Lung (tissue), 12 donors: ENCODE results near the gene ZNF165. TPM values are rescaled to one million over a fixed set of nuclear protein-coding genes. Genes with fewer than 3 reads are reported as not detected.

Experiments
- ATAC-seq: fragments of 200-7000 bp; cut with Tn5 transposase; one replicate; pipeline ENCODE4 v1.9.1; 2020; ENCODE audit warnings: moderate number of reproducible peaks; ENCODE audit not compliant: insufficient read depth, low FRiP score
- DNase-seq, 3 donors: peaks; one replicate each; pipeline ENCODE4 v3.0.0-alpha.2; 2013 to 2017
- H3K27ac ChIP-seq, 2 donors: one replicate each; pipeline ENCODE4 v1.5.1; 2013; ENCODE audit warnings: mild to moderate bottlenecking in 2 of 2, moderate library complexity in 2 of 2, control low read depth in 1 of 2, inconsistent platforms in 1 of 2, low read depth in 1 of 2, low read length in 1 of 2
- H3K27me3 ChIP-seq, 3 donors: one replicate each; pipeline ENCODE4 v1.5.1; 2013; ENCODE audit warnings: low read length in 2 of 3; ENCODE audit not compliant: control insufficient read depth in 3 of 3, insufficient read depth in 3 of 3
- H3K36me3 ChIP-seq, 4 donors: one replicate each; pipeline ENCODE4 v1.5.1; 2013; ENCODE audit warnings: low read length in 4 of 4, mild to moderate bottlenecking in 1 of 4, moderate library complexity in 1 of 4; ENCODE audit not compliant: control insufficient read depth in 4 of 4, insufficient read depth in 4 of 4
- H3K4me1 ChIP-seq, 5 donors: one replicate each; pipeline ENCODE4 v1.5.1; 2013; ENCODE audit warnings: low read length in 5 of 5, mild to moderate bottlenecking in 2 of 5, moderate library complexity in 1 of 5; ENCODE audit not compliant: control insufficient read depth in 5 of 5, insufficient read depth in 5 of 5
- H3K4me3 ChIP-seq: one replicate; pipeline ENCODE4 v1.5.1; 2013; ENCODE audit warnings: mild to moderate bottlenecking, control low read depth, moderate library complexity
- H3K9ac ChIP-seq, 2 donors: one replicate each; pipeline ENCODE4 v1.5.1; 2013; ENCODE audit warnings: low read length in 2 of 2, control low read depth in 1 of 2; ENCODE audit not compliant: insufficient read depth in 1 of 2
- H3K9me3 ChIP-seq, 4 donors: one replicate each; pipeline ENCODE4 v1.5.1; 2013; ENCODE audit warnings: low read length in 3 of 4, mild to moderate bottlenecking in 1 of 4, moderate library complexity in 1 of 4; ENCODE audit not compliant: control insufficient read depth in 4 of 4, insufficient read depth in 3 of 4
- WGBS, 2 donors: extraction: QIAGEN DNeasy Blood & Tissue Kit; methylation state at CpG; one replicate each; pipeline ENCODE4 v1.1.7; 2013; 5-methylcytosine and 5-hydroxymethylcytosine counted together
- polyA plus RNA-seq, 2 donors: library from polyadenylated mRNA; stranded (reverse); fragments of 200-250 nt; gene quantifications; one replicate each; pipeline ENCODE4 v1.2.1, GENCODE V29; 2013
- total RNA-seq, 2 donors: library from RNA; depleted of rRNA in 1 of 2; stranded (reverse); fragments of >200 nt in 1 of 2; gene quantifications; one replicate each; pipeline ENCODE4 v1.2.1, GENCODE V29; 2014 to 2021
- TF ChIP-seq, protein P1 (sequence below): IDR thresholded peaks from 2 replicates; pipeline ENCODE4 v1.5.1; 2012; ENCODE audit warnings: mild to moderate bottlenecking; ENCODE audit errors: control extremely low read depth, extremely low read depth
- donor health status: control.
- donor health status: control.
- donor health status: Bipolar disorder and iron deficiency.
- donor health status: healthy.
- donor health status: DM: yes; HTN: yes; CAD: no.

Gene ZNF165
- total and polyA plus RNA-seq, 4 donors = 2.1 to 5.2 (median 3.3) TPM

- H3K9me3 ChIP-seq = no peaks in the 10 kb centered on the region
- peak overlapping the region; percentile 86 to 99 for H3K9ac ChIP-seq
- H3K27me3 ChIP-seq = no peaks in the 10 kb centered on the region
- WGBS, 2 donors = 0% methylated on average over 58 of the region's 58 CpGs
- DNase-seq (peak; percentile 94 to 98 (median 97)), ATAC-seq (peak; percentile 87)
- H3K4me1 ChIP-seq = peaks cover 0 to 24% (median 6%) of the 10 kb centered on the region in 5 donors
- H3K36me3 ChIP-seq = peaks cover 0 to 4% (median 2%) of the 10 kb centered on the region in 4 donors
- TF ChIP-seq, protein P1, sequence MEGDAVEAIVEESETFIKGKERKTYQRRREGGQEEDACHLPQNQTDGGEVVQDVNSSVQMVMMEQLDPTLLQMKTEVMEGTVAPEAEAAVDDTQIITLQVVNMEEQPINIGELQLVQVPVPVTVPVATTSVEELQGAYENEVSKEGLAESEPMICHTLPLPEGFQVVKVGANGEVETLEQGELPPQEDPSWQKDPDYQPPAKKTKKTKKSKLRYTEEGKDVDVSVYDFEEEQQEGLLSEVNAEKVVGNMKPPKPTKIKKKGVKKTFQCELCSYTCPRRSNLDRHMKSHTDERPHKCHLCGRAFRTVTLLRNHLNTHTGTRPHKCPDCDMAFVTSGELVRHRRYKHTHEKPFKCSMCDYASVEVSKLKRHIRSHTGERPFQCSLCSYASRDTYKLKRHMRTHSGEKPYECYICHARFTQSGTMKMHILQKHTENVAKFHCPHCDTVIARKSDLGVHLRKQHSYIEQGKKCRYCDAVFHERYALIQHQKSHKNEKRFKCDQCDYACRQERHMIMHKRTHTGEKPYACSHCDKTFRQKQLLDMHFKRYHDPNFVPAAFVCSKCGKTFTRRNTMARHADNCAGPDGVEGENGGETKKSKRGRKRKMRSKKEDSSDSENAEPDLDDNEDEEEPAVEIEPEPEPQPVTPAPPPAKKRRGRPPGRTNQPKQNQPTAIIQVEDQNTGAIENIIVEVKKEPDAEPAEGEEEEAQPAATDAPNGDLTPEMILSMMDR = no peak
- peak overlapping the region; percentile 81 for H3K4me3 ChIP-seq
- peak overlapping the region; percentile 95 to 97 for H3K27ac ChIP-seq
These were observed 56.5 kb downstream of the ZNF165 start for GRCh38 chr6:28136585-28137504.

GRCh38 chr6:28137505-28137981, 57.2 kb downstream of the ZNF165 start:
- peak; percentile 8 for ATAC-seq
- peak in 1 of 3 donors; percentile 50 for DNase-seq
- peaks cover 0 to 4% (median 2%) of the 10 kb centered on the region in 4 donors for H3K36me3 ChIP-seq
- 1% methylated on average over 6 of the region's 6 CpGs for WGBS, 2 donors
- peak overlapping the region; percentile 81 for H3K4me3 ChIP-seq
- peak overlapping the region; percentile 95 to 97 for H3K27ac ChIP-seq
- no peaks in the 10 kb centered on the region for H3K9me3 ChIP-seq
- H3K27me3 ChIP-seq = no peaks in the 10 kb centered on the region
- TF ChIP-seq, protein P1 = no peak
- H3K4me1 ChIP-seq = peaks cover 0 to 27% (median 6%) of the 10 kb centered on the region in 5 donors
- peak overlapping the region; percentile 86 to 99 for H3K9ac ChIP-seq

Other genes starting within 250 kb of the ZNF165 start
- not detected for gene OR2B2, start 168.2 kb upstream of the ZNF165 start, total RNA-seq
- not detected for gene OR2B2, start 168.2 kb upstream of the ZNF165 start, polyA plus RNA-seq
- not detected for gene OR2B6, start 123.3 kb upstream of the ZNF165 start, total RNA-seq
- not detected for gene OR2B6, start 123.3 kb upstream of the ZNF165 start, polyA plus RNA-seq
- gene ZSCAN16, start 44.0 kb downstream of the ZNF165 start, total RNA-seq = 1 to 10 TPM; 5.0 to 7.1 TPM
- gene ZSCAN16, start 44.0 kb downstream of the ZNF165 start, polyA plus RNA-seq = 10 to 100 TPM in 1 of 2 donors, 1 to 10 TPM in 1; 4.5 to 10.2 TPM
- 10 to 100 TPM; 13.6 to 40.5 TPM for gene ZKSCAN8, start 61.3 kb downstream of the ZNF165 start, total RNA-seq
- 1 to 10 TPM; 3.8 to 3.9 TPM for gene ZKSCAN8, start 61.3 kb downstream of the ZNF165 start, polyA plus RNA-seq
- 10 to 100 TPM in 1 of 2 donors, 1 to 10 TPM in 1; 9.4 to 16.8 TPM for gene ZSCAN9, start 144.7 kb downstream of the ZNF165 start, total RNA-seq
- gene ZSCAN9, start 144.7 kb downstream of the ZNF165 start, polyA plus RNA-seq = 1 to 10 TPM; 7.2 to 8.9 TPM
- 1 to 10 TPM; 5.8 to 8.2 TPM for gene ZKSCAN4, start 171.7 kb downstream of the ZNF165 start, total RNA-seq
- 1 to 10 TPM; 2.3 to 2.6 TPM for gene ZKSCAN4, start 171.7 kb downstream of the ZNF165 start, polyA plus RNA-seq
- gene NKAPL, start 178.7 kb downstream of the ZNF165 start, total RNA-seq = 1 to 10 TPM in 1 of 2 donors, under 1 TPM in 1; 0.85 to 1.1 TPM
- 1 to 10 TPM in 1 of 2 donors, under 1 TPM in 1; 0.81 to 1.4 TPM for gene NKAPL, start 178.7 kb downstream of the ZNF165 start, polyA plus RNA-seq
- gene ZSCAN26, start 186.6 kb downstream of the ZNF165 start, total RNA-seq = 10 to 100 TPM in 1 of 2 donors, 1 to 10 TPM in 1; 7.8 to 31.1 TPM
- 1 to 10 TPM; 4.6 to 6.4 TPM for gene ZSCAN26, start 186.6 kb downstream of the ZNF165 start, polyA plus RNA-seq
- 1 to 10 TPM; 3.9 to 5.8 TPM for gene PGBD1, start 201.0 kb downstream of the ZNF165 start, total RNA-seq
- 1 to 10 TPM; 1.8 to 2.4 TPM for gene PGBD1, start 201.0 kb downstream of the ZNF165 start, polyA plus RNA-seq